ENCODE measurements around the gene TRAF4. TPM values are rescaled to one million over a fixed set of nuclear protein-coding genes. Genes with fewer than 3 reads are reported as not detected.
A peak's percentile ranks its signal among the peaks of the same experiment; 100 is the strongest.
"Not testable (repeated sequence)": the region's sequence is repeated elsewhere in the genome, so short reads cannot be mapped to it uniquely, and the experiment has no call there.

The TRAF4 gene
- total and polyA plus RNA-seq, 2 donors (not counting 3 experiments of a cell fraction or from before 2014, with no cell fraction given), result 79.5 to 83.9 TPM

DNA sequence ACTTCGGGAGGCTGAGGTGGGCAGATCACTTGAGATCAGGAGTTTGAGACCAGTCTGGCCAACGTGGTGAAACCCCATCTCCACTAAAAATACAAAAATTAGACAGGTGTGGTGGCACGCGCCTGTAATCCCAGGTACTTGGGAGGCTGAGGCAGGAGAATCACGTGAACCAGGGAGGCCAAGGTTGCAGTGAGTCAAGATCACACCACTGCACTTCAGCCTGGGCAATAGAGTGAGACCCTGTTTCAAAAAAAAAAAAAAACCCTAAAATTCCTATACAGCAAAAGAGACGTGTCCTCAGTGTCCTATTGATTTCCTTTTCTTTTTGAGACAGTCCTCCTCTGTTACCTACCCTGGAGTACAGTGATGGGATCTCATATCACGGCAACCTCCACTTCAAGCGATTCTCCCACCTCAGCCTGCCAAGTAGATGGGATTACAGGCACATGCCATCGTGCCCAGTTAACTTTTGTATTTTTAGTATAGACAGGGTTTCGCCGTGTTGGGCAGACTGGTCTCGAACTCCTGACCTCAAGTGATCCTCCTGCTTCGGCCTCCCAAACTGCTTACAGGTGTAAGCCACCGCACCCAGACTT lies 51.1 kb downstream of the TRAF4 start:
- H3K27me3 ChIP-seq (ENCODE audit: control insufficient read depth in 2 of 2, insufficient read depth in 2 of 2, low read length in 2 of 2); dilution Hi-C loops (cut with MboI; ENCODE audit: extremely low pct_ligation_motif_present, low sequenced_read_pairs); H4K20me1 ChIP-seq (replicated peaks; ENCODE audit: control insufficient read depth, extremely low read depth, insufficient read depth, low read length); BruUV-seq (replicated peaks); H3K4me3 ChIP-seq (replicated peaks in 1 of 3; ENCODE audit: insufficient read depth in 1 of 3, low read depth in 1 of 3, low read length in 3 of 3); H2AFZ ChIP-seq (ENCODE audit: low read depth, low read length); CTCF ChIA-PET; H3K9me1 ChIP-seq (replicated peaks; ENCODE audit: control insufficient read depth, extremely low read depth, insufficient read depth, low read length); POLR2A ChIA-PET; DNase-seq (ENCODE audit: low read depth, low spot score); H3K4me1 ChIP-seq (ENCODE audit: control insufficient read depth, extremely low read depth, insufficient read depth, low read length); intact Hi-C loops (cut with micrococcal nuclease); H3K9me3 ChIP-seq (replicated peaks; ENCODE audit: control insufficient read depth, insufficient read depth, low read length); H3K4me2 ChIP-seq (ENCODE audit: insufficient read depth, low read length); H3K27ac ChIP-seq (ENCODE audit: insufficient read depth, low read depth, low read length); FAIRE-seq; H3K36me3 ChIP-seq (ENCODE audit: control insufficient read depth in 2 of 2, extremely low read depth in 1 of 2, insufficient read depth in 2 of 2, low read length in 2 of 2); H3K9ac ChIP-seq (replicated peaks; ENCODE audit: extremely low read depth, insufficient read depth, low read length): not testable (repeated sequence)
- peaks cover 75% of the 10 kb centered on the region for H3K79me2 ChIP-seq (ENCODE audit: control insufficient read depth, insufficient read depth, low read length)

DNA sequence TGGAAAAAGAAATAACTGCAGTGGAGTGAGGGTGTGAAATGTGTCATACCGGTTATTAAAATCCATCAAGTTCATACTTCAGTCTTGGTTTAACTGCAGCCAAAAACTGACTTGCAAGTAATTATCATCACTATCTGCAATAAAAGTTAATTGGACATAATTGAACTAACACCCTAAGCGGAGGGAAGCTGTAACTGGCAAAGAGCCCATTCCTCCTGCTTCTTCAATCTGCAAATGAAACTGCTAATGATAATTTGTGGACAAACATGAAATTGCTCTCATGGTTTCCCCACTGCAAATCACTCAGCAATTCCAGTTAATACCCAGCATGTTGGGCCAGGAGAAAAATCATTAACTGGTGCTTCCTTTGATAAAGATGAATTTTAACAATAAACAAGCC lies 52.3 kb downstream of the TRAF4 start:
- ChIA-PET CTCF (no interaction called here), POLR2A (interaction anchor here (0.7 kb wide), 1 partner anchor 376 kb away, joined by 5 read pairs; no protein-coding TSS in a partner anchor)
- no peak for FAIRE-seq
- intact Hi-C loops (cut with micrococcal nuclease) (no loop called here), dilution Hi-C loops (cut with MboI; ENCODE audit: extremely low pct_ligation_motif_present, low sequenced_read_pairs) (no loop called here)
- H3K4me1 ChIP-seq (ENCODE audit: control insufficient read depth, extremely low read depth, insufficient read depth, low read length), result peaks cover 3% of the 10 kb centered on the region
- no peak overlapping the region for H3K4me3 ChIP-seq (replicated peaks in 1 of 3; ENCODE audit: insufficient read depth in 1 of 3, low read depth in 1 of 3, low read length in 3 of 3)
- BruUV-seq (replicated peaks), result no TSS peak
- H4K20me1 ChIP-seq (replicated peaks; ENCODE audit: control insufficient read depth, extremely low read depth, insufficient read depth, low read length), result no peaks in the 10 kb centered on the region
- DNase-seq (ENCODE audit: low read depth, low spot score), result no peak
- no peaks in the 10 kb centered on the region for H3K9me1 ChIP-seq (replicated peaks; ENCODE audit: control insufficient read depth, extremely low read depth, insufficient read depth, low read length)
- no peak overlapping the region for H3K9ac ChIP-seq (replicated peaks; ENCODE audit: extremely low read depth, insufficient read depth, low read length)
- no peak overlapping the region for H3K27ac ChIP-seq (ENCODE audit: insufficient read depth, low read depth, low read length)
- no peaks in the 10 kb centered on the region for H3K9me3 ChIP-seq (replicated peaks; ENCODE audit: control insufficient read depth, insufficient read depth, low read length)
- no peaks in the 10 kb centered on the region for H3K36me3 ChIP-seq (ENCODE audit: control insufficient read depth in 2 of 2, extremely low read depth in 1 of 2, insufficient read depth in 2 of 2, low read length in 2 of 2)
- H3K27me3 ChIP-seq (ENCODE audit: control insufficient read depth in 2 of 2, insufficient read depth in 2 of 2, low read length in 2 of 2), result no peaks in the 10 kb centered on the region
- H2AFZ ChIP-seq (ENCODE audit: low read depth, low read length), result no peak overlapping the region
- TF ChIP-seq, protein P1, sequence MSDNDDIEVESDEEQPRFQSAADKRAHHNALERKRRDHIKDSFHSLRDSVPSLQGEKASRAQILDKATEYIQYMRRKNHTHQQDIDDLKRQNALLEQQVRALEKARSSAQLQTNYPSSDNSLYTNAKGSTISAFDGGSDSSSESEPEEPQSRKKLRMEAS (IDR thresholded peaks at IDR 0.05; ENCODE audit: insufficient read depth, insufficient read length), result no peak
- TF ChIP-seq JUN (IDR thresholded peaks at IDR 0.05; ENCODE audit: borderline replicate concordance, insufficient read depth, insufficient read length, low read depth) (no peak), POLR2AphosphoS5 (IDR thresholded peaks at IDR 0.05; ENCODE audit: insufficient read depth, low read depth, low read length) (no peak)
- no peak overlapping the region for H3K4me2 ChIP-seq (ENCODE audit: insufficient read depth, low read length)
- H3K79me2 ChIP-seq (ENCODE audit: control insufficient read depth, insufficient read depth, low read length), result peaks cover 75% of the 10 kb centered on the region

Small RNA genes within 50 kb of the gene (small RNA-seq; reads per million reads assigned to genes)
- gene SNORD42A (ENCODE audit: insufficient read depth, insufficient read length, low read depth, low replicate concordance) (not detected), gene SNORD42B (ENCODE audit: insufficient read depth, insufficient read length, low read depth, low replicate concordance) (19.3 reads per million, percentile 78 among the genes with 10 or more reads in this experiment), gene SNORD4A (ENCODE audit: insufficient read depth, insufficient read length, low read depth, low replicate concordance) (not detected), gene SNORD4B (ENCODE audit: insufficient read depth, insufficient read length, low read depth, low replicate concordance) (not detected)

Other genes starting within 250 kb of the TRAF4 start
- gene FOXN1, start 237.7 kb upstream of the TRAF4 start, total RNA-seq, result not detected in 2 replicates
- gene FOXN1, start 237.7 kb upstream of the TRAF4 start, polyA plus RNA-seq, result not detected in 2 replicates
- gene UNC119, start 191.4 kb upstream of the TRAF4 start, total RNA-seq, result 26.3 and 28.1 TPM in 2 replicates
- gene UNC119, start 191.4 kb upstream of the TRAF4 start, polyA plus RNA-seq, result 67.8 and 76.9 TPM in 2 replicates
- 68.6 and 71.3 TPM in 2 replicates for gene PIGS, start 172.5 kb upstream of the TRAF4 start, total RNA-seq
- 110 and 111 TPM in 2 replicates for gene PIGS, start 172.5 kb upstream of the TRAF4 start, polyA plus RNA-seq
- 7.2 and 9.0 TPM in 2 replicates for gene ALDOC, start 167.1 kb upstream of the TRAF4 start, total RNA-seq
- gene ALDOC, start 167.1 kb upstream of the TRAF4 start, polyA plus RNA-seq, result 18.9 and 20.3 TPM in 2 replicates
- 85.4 and 90.6 TPM in 2 replicates for gene SPAG5, start 145.0 kb upstream of the TRAF4 start, total RNA-seq
- 25.9 and 31.7 TPM in 2 replicates for gene SPAG5, start 145.0 kb upstream of the TRAF4 start, polyA plus RNA-seq
- 19.9 and 20.1 TPM in 2 replicates for gene RSKR, start 129.8 kb upstream of the TRAF4 start, total RNA-seq
- 10.0 and 10.5 TPM in 2 replicates for gene RSKR, start 129.8 kb upstream of the TRAF4 start, polyA plus RNA-seq
- 164 and 165 TPM in 2 replicates for gene BLTP2, start 98.9 kb upstream of the TRAF4 start, total RNA-seq
- gene BLTP2, start 98.9 kb upstream of the TRAF4 start, polyA plus RNA-seq, result 91.4 and 119 TPM in 2 replicates
- 52.6 and 56.4 TPM in 2 replicates for gene SDF2, start 82.1 kb upstream of the TRAF4 start, total RNA-seq
- gene SDF2, start 82.1 kb upstream of the TRAF4 start, polyA plus RNA-seq, result 77.9 and 101 TPM in 2 replicates
- gene SUPT6H, start 81.8 kb upstream of the TRAF4 start, total RNA-seq, result 70.4 and 79.2 TPM in 2 replicates
- gene SUPT6H, start 81.8 kb upstream of the TRAF4 start, polyA plus RNA-seq, result 33.9 and 34.9 TPM in 2 replicates
- gene PROCA1, start 32.1 kb upstream of the TRAF4 start, total RNA-seq, result 2.1 and 2.6 TPM in 2 replicates
- gene PROCA1, start 32.1 kb upstream of the TRAF4 start, polyA plus RNA-seq, result 2.0 and 2.1 TPM in 2 replicates
- 62.3 and 87.1 TPM in 2 replicates for gene RAB34, start 26.1 kb upstream of the TRAF4 start, total RNA-seq
- gene RAB34, start 26.1 kb upstream of the TRAF4 start, polyA plus RNA-seq, result 113 and 116 TPM in 2 replicates
- 1,554 and 1,573 TPM in 2 replicates for gene RPL23A, start 24.0 kb upstream of the TRAF4 start, total RNA-seq
- 717 and 827 TPM in 2 replicates for gene RPL23A, start 24.0 kb upstream of the TRAF4 start, polyA plus RNA-seq
- gene TLCD1, start 17.8 kb upstream of the TRAF4 start, total RNA-seq, result 1.8 and 2.6 TPM in 2 replicates
- gene TLCD1, start 17.8 kb upstream of the TRAF4 start, polyA plus RNA-seq, result 6.8 and 8.1 TPM in 2 replicates
- 3.0 and 3.1 TPM in 2 replicates for gene NEK8, start 15.2 kb upstream of the TRAF4 start, total RNA-seq
- gene NEK8, start 15.2 kb upstream of the TRAF4 start, polyA plus RNA-seq, result 3.2 and 3.6 TPM in 2 replicates
- gene FAM222B, start 98.8 kb downstream of the TRAF4 start, total RNA-seq, result 30.6 and 33.7 TPM in 2 replicates
- 20.6 and 21.1 TPM in 2 replicates for gene FAM222B, start 98.8 kb downstream of the TRAF4 start, polyA plus RNA-seq
- gene ERAL1, start 111.0 kb downstream of the TRAF4 start, total RNA-seq, result 50.3 and 58.0 TPM in 2 replicates
- 86.6 and 102 TPM in 2 replicates for gene ERAL1, start 111.0 kb downstream of the TRAF4 start, polyA plus RNA-seq
- gene FLOT2, start 153.7 kb downstream of the TRAF4 start, total RNA-seq, result 131 and 169 TPM in 2 replicates
- gene FLOT2, start 153.7 kb downstream of the TRAF4 start, polyA plus RNA-seq, result 180 and 184 TPM in 2 replicates
- gene DHRS13, start 159.1 kb downstream of the TRAF4 start, total RNA-seq, result 5.6 and 7.2 TPM in 2 replicates
- gene DHRS13, start 159.1 kb downstream of the TRAF4 start, polyA plus RNA-seq, result 8.2 and 9.3 TPM in 2 replicates
- 36.4 and 44.2 TPM in 2 replicates for gene PHF12, start 207.5 kb downstream of the TRAF4 start, total RNA-seq
- 24.3 and 26.6 TPM in 2 replicates for gene PHF12, start 207.5 kb downstream of the TRAF4 start, polyA plus RNA-seq

Measured in endothelial cell of umbilical vein (primary cell).